ENCODE measurements around the gene MMP12.
"Not testable (repeated sequence)": the region's sequence is repeated elsewhere in the genome, so short reads cannot be mapped to it uniquely, and the experiment has no call there.

Gene MMP12

DNA sequence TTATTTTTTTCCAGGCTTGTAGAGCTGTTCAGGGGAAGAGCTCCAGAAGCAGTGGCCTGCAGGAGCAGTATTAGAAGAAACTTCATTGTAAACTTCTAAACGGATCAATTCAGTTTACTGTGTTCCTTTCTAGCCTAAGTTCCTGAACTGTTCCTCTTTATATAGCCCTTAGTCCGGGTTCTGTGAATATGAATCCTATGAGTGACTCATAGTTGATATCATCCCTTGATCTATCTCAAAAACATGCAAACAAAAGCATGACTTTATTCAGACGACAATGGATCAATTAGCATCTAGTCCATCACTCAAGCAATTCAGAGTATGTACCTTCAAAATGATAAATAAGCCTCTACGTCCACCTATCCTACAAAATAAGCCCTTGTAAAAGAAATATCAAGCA, at the start of gene MMP12:
Gene MMP12 (minus strand): TSS at position 131 of the 400 bp plus-strand sequence. CDS start 45 bp downstream, at position 86.
- no peak for DNase-seq

- no peak for DNase-seq
These were observed 46.9 kb upstream of the MMP12 start for GRCh38 chr11:102921587-102922220.

DNA sequence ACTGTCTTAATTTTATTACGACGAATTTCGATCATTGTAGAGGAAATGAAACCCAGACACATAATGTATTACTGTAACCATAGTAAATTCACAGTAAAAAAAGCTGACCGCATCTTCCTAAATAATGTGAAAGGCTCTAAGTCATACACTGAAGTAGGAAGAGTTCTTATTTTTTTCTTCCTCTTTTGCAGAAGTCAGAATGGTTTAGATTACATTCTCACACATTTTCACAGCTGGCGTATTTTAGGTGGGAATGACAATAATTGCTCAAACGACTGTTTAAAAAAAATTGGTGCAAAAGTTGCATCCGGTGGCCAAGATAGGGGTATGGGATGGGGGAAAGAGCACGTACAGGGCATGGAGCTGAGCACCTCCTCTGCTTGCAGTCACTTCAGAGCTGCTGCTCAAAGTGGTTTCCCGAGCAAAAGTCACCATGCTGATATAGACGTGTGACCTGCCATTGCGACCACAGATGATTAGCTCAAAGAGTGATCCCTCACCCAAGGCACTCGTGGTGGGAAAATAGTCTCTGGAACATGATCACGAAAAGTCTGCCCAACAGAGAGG, 45.4 kb upstream of the MMP12 start:
- no peak for DNase-seq

GRCh38 chr11:102915044-102915375, 40.2 kb upstream of the MMP12 start:
- DNase-seq: no peak

DNA sequence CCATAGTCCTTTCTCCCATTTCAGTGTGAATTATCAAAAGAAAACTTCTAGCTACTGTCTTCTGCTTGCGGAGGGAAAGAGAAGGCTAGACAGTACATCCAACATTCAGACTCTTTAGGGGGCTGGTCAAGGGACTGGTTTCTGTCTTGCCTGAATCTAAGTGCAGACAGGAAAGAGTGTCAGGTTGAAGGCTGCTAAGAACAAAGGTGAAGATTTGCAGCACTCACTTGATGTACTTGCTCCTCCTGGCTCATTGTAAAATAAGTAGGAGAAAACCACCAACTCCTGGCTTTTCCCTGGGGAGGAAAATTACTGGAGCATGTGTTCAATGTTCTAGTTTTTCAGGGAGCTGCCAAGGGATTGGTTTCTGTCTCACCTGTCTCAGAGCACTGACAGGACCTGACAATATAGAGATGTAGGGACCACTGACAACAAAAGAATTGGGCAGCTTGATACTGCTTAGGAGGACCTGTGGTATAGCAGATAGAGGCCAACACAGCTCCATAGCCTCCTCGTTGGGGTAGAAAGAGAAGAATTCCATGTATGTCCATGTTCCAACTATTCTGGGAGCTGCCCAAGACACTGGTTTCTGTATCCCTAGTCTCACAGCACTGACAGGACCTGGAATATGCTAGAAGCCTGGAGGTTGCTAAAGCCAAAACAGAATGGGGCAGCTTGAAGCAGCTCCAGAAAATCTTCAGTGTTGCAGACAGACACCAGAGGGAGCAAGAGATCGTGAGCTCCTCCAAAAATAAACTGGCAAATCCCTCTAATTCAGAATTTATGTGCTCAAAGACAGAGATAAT, 39.7 kb upstream of the MMP12 start:
- DNase-seq: no peak

DNA sequence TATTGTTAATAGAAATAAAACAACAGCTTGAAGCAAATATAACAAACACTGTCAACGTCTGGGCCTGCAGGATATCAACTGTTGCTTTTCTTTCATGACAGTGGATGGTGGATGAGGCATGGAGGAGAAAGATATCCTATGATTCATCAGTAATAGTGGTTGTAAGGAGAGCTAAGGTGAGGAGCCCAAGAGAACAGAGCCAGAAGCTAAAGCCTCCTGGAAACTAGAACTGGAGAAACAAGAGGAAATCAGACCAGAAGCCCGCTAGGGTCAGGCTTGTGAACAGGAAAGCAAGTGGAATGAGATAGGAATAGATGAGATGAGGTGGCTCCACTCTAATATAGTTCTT, 37.7 kb upstream of the MMP12 start:
- no peak for DNase-seq

DNA sequence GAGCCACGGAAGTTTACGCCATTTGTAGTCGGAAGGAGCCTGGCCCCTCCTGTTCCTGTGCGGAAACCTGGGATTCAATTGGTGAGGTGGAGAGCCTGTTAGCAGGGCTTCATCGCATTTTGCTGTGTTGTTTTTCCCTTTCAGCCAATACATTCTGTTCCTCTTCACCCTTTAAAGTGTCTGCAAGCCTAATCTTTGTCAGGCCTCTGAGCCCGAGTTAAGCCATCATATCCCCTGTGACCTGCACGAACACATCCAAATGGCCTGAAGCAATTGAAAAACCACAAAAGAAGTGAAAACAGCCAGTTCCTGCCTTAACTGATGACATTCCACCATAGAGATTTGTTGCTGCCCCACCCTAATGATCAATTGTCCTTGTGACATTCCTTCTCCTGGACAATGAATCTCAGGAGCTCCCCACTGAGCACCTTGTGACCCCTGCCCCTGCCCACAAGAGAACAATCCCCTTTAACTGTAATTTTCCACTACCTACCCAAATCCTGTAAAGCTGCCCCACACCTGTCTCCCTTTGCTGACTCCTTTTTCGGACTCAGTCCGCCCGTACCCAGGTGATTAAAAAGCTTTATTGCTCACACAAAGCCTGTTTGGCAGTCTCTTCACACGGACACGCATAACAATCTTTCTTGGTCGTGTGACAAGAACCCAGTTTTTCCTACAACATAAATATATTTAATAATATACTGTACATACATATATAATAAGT, 37.1 kb upstream of the MMP12 start:
- DNase-seq: no peak

- not testable (repeated sequence) for DNase-seq
These were observed 31.1 kb upstream of the MMP12 start for GRCh38 chr11:102905848-102906247.

DNA sequence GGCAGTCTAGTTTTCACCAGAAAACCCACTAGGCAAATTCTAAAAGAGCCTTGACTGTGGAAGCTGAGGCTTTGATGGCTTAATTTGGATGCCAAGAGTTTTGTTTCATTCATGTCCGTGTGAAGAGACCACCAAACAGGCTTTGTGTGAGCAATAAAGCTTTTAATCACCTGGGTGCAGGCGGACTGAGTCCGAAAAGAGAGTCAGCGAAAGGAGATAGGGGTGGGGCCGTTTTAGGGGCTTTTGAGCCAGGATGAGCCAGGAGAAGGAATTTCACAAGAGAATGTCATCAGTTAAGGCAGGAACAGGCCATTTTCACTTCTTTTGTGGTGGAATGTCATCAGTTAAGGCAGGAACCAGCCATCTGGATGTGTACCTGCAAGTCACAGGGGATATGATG, 29.1 kb upstream of the MMP12 start:
- not testable (repeated sequence) for DNase-seq

GRCh38 chr11:102900346-102900745, 25.6 kb upstream of the MMP12 start:
- DNase-seq: no peak

GRCh38 chr11:102891736-102892135, 17.0 kb upstream of the MMP12 start:
- no peak for DNase-seq

DNA sequence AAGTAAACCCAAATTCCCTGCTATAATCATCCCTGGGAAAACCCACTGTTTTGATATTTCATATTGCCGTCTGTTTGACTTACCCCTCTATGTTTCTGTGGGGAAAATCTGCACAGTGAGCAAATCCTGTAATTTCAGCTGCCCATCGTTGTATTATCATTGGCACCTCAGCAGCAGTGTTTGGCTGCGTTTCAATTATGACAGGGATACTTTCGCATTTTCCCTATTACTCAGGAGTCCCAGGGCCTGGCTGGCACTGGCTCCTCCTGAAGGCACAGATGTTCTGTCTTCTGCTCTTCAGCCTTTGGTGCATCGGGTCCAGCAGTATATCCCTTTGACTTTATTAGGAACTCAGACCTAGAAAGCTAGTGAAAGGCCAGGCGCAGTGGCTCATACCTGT, 12.2 kb upstream of the MMP12 start:
- no peak for DNase-seq

GRCh38 chr11:102883141-102883540, 8.4 kb upstream of the MMP12 start:
- DNase-seq: no peak

GRCh38 chr11:102882389-102883024, 7.7 kb upstream of the MMP12 start:
- DNase-seq: no peak

DNA sequence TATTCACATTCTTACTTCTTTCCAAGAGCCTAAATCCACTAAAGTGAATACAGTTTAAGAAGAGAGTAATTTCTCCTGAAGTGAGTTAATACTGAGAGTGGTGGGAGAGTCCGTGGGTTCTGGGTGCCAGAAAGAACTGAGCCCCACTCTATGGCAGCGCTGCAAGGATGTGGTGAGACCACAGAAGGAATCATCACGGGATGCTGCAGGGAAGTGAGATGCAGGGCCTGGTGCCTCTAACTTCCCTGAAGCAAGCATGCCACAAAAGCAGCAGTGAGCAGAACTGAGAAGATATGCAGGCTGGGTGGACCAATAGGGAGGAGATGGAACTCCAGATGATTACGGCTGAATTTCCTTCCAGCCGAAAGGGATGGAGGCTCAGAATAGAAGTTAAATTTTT, 5.0 kb upstream of the MMP12 start:
- DNase-seq: no peak

GRCh38 chr11:102878595-102878994, 3.8 kb upstream of the MMP12 start:
- DNase-seq: no peak

GRCh38 chr11:102869354-102869964, 5.3 kb downstream of the MMP12 start:
- DNase-seq: not testable (repeated sequence)

- DNase-seq: no peak
These were observed 6.4 kb downstream of the MMP12 start for GRCh38 chr11:102868339-102868738.

DNA sequence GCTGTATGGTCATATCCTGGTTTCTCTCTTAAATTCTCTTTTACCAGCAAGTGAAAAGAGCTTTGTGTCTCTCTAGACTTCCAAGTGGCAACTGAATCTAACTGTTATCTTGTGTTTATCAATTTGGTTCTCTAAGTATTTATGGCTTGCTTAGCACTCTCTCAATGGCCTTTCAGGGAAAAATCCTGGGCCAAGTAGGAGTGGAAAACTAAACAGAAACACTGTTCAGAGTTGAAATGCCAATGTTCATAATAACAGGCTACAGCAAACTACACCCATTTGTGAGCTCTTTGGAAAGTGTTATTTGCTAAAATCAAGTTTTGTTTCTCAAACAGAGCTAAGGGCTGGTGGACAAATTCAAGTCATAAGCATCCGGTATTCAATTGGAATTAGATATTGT, 10.1 kb downstream of the MMP12 start:
- DNase-seq: no peak

DNA sequence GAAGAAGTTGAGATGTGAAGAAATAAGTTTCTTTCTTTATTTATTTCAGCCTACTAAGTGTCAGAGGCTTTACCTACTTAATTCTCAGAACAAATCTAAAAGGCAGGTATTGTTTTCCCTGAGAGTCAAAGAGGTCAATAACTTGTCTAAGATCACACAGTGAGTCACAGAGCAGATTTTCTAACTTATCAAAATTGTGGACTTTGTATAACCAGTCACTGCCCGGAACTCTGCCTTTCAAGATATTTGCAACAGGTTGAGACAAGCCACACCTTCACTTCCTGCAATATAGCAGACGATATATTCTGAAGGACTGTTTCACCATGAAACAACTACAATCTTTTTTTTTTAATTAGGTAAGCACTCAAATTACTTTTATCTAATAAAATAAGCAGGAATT, 20.8 kb downstream of the MMP12 start:
- DNase-seq: no peak

- no peak for DNase-seq
These were observed 21.7 kb downstream of the MMP12 start for GRCh38 chr11:102853055-102853454.

DNA sequence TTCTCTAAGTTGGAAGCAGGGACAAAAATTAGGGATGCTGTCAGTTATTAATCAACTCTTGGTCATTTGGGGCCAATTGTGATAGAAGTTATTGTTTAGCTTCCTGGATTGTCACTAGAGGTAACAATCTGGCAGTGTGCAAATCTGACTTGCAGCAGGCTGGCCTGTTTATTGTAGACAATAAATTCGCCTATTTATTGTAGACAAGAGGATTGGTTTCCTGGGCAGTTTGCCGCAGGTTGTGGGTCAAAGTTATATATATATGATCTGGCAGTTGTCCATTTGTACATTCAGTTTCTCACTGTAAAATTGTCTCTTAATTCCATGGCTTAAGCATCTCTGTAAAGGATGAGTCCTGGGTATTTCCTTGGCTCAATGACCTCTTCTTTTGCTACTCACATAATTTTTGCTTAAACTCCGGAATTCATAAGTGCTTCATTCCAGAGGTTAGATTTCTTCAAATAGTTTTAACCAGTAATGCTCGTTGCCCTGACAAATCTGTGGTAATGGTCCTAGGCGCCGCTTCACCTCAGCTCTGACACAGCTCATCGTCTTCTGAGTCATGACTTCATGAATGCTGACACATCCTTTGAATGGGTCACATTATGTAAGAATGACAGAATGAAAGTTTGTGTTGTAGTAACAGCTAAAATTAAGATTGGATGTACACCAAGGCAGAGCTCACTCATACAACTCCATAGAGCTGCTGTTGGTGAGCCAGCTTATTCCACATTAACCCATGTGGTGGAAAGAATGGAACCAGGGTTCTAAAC, 23.6 kb downstream of the MMP12 start:
- DNase-seq: no peak
